Trophoblast cell (in vitro differentiated cells and primary cell): ENCODE measurements around the gene C3orf49.

Source experiments
- DNase-seq, 2 donors: peaks; one replicate each; pipeline ENCODE4 v3.0.0-alpha.2; 2016
- H2AFZ ChIP-seq: 2 replicates; pipeline ENCODE4 v1.6.1; 2013; ENCODE audit warnings: low read length, moderate library complexity, mild to moderate bottlenecking; ENCODE audit not compliant: insufficient read depth, poor library complexity
- H2AK5ac ChIP-seq: 2 replicates; pipeline ENCODE4 v1.6.1; 2013; ENCODE audit warnings: mild to moderate bottlenecking, low read length
- H2BK120ac ChIP-seq: 2 replicates; pipeline ENCODE4 v1.6.1; 2013; ENCODE audit warnings: low read length, mild to moderate bottlenecking, moderate library complexity; ENCODE audit not compliant: insufficient read depth, poor library complexity
- H2BK12ac ChIP-seq: 2 replicates; pipeline ENCODE4 v1.6.1; 2013; ENCODE audit warnings: mild to moderate bottlenecking, low read length, moderate library complexity
- H2BK5ac ChIP-seq: 2 replicates; pipeline ENCODE4 v1.6.1; 2013; ENCODE audit warnings: low read length, low read depth, moderate library complexity, mild to moderate bottlenecking; ENCODE audit not compliant: poor library complexity
- H3K14ac ChIP-seq: 2 replicates; pipeline ENCODE4 v1.6.1; 2013; ENCODE audit warnings: mild to moderate bottlenecking, low read length
- H3K18ac ChIP-seq: 2 replicates; pipeline ENCODE4 v1.6.1; 2013; ENCODE audit warnings: mild to moderate bottlenecking, low read length
- H3K23ac ChIP-seq: 2 replicates; pipeline ENCODE4 v1.6.1; 2013; ENCODE audit warnings: low read length
- H3K27ac ChIP-seq: 2 replicates; pipeline ENCODE4 v1.5.1; 2013; ENCODE audit warnings: low read depth, mild to moderate bottlenecking, inconsistent platforms, low read length, moderate library complexity
- H3K27me3 ChIP-seq: 2 replicates; pipeline ENCODE4 v1.6.1; 2013; ENCODE audit warnings: inconsistent platforms, mild to moderate bottlenecking, low read length, moderate library complexity; ENCODE audit not compliant: insufficient read depth
- H3K36me3 ChIP-seq, 2 experiments: 1 replicate in 1 of 2; 2 replicates in 1 of 2; pipeline ENCODE4 v1.6.1; 2013; ENCODE audit warnings: low read length in 2 of 2, mild to moderate bottlenecking in 2 of 2, moderate library complexity in 1 of 2; ENCODE audit not compliant: insufficient read depth in 2 of 2, control insufficient read depth in 1 of 2
- H3K4ac ChIP-seq: 2 replicates; pipeline ENCODE4 v1.6.1; 2013; ENCODE audit warnings: low read depth, mild to moderate bottlenecking, low read length, moderate library complexity
- H3K4me1 ChIP-seq, 2 experiments: 1 replicate in 1 of 2; 2 replicates in 1 of 2; pipeline ENCODE4 v1.6.1; 2013; ENCODE audit warnings: low read length in 2 of 2, mild to moderate bottlenecking in 2 of 2, moderate library complexity in 1 of 2; ENCODE audit not compliant: insufficient read depth in 2 of 2, control insufficient read depth in 1 of 2
- H3K4me2 ChIP-seq: 2 replicates; pipeline ENCODE4 v1.6.1; 2013; ENCODE audit warnings: inconsistent platforms, mild to moderate bottlenecking, low read length, moderate library complexity
- H3K4me3 ChIP-seq: 2 replicates; pipeline ENCODE4 v1.5.1; 2013; ENCODE audit warnings: mild to moderate bottlenecking, low read depth, low read length, inconsistent platforms
- H3K79me1 ChIP-seq: one replicate; pipeline ENCODE4 v1.6.1; 2013; ENCODE audit warnings: low read length
- H3K79me2 ChIP-seq: 2 replicates; pipeline ENCODE4 v1.6.1; 2013; ENCODE audit warnings: low read length, mild to moderate bottlenecking; ENCODE audit not compliant: control insufficient read depth, insufficient read depth, poor library complexity
- H3K9ac ChIP-seq: 2 replicates; pipeline ENCODE4 v1.6.1; 2013; ENCODE audit warnings: mild to moderate bottlenecking, low read length
- H3K9me3 ChIP-seq: 2 replicates; pipeline ENCODE4 v1.6.1; 2013; ENCODE audit warnings: low read depth, mild to moderate bottlenecking, control low read depth, inconsistent platforms, low read length; ENCODE audit not compliant: insufficient read depth
- H4K12ac ChIP-seq: 2 replicates; pipeline ENCODE4 v1.6.1; 2013; ENCODE audit warnings: low read depth, mild to moderate bottlenecking, low read length, moderate library complexity
- H4K8ac ChIP-seq: 2 replicates; pipeline ENCODE4 v1.6.1; 2013; ENCODE audit warnings: low read depth, mild to moderate bottlenecking, low read length, moderate library complexity
- H4K91ac ChIP-seq: one replicate; pipeline ENCODE4 v1.6.1; 2013; ENCODE audit warnings: low read depth, mild to moderate bottlenecking, low read length, moderate library complexity
- WGBS: extraction: QIAGEN DNeasy Blood & Tissue Kit; methylation state at CpG from one replicate; pipeline ENCODE4 v1.1.7; 2013; ENCODE audit warnings: missing lambda C conversion rate; ENCODE audit not compliant: insufficient read length, insufficient coverage; ENCODE audit errors: extremely low coverage; 5-methylcytosine and 5-hydroxymethylcytosine counted together

Gene C3orf49

DNA sequence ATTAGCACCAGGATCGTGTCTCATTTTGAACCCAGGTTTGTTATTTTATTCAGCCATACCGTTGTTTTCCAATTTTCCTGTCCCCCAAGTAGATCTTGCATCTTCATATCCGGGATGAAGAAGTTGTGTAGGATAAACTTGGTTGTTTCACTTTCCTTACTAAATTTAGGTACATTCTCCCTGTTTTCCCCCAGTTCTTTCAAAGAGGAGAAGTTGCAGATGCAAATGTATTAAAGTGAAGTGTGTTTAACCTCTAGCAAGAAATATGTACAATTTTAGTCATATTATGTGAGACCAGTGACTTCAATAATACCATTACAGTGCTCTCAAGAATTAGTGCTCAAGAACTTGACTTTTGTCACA, 45.8 kb downstream of the C3orf49 start:
- H3K18ac ChIP-seq = peak overlapping the region; percentile 85
- H3K4me3 ChIP-seq = peak overlapping the region; percentile 94
- H3K14ac ChIP-seq = no peak overlapping the region
- H3K9me3 ChIP-seq = no peaks in the 10 kb centered on the region
- peaks cover 5% of the 10 kb centered on the region in 2 experiments for H3K4me1 ChIP-seq
- H3K27ac ChIP-seq = no peak overlapping the region
- DNase-seq = no peak
- H2BK12ac ChIP-seq = no peak overlapping the region
- H3K27me3 ChIP-seq = no peaks in the 10 kb centered on the region
- no CpG with 5 or more reads among the region's 3 CpGs for WGBS
- peaks cover 13% of the 10 kb centered on the region for H3K79me1 ChIP-seq
- H4K12ac ChIP-seq = no peak overlapping the region
- H2AK5ac ChIP-seq = no peak overlapping the region
- H2AFZ ChIP-seq = no peak overlapping the region
- peaks cover 18% of the 10 kb centered on the region for H3K79me2 ChIP-seq
- no peak overlapping the region for H4K8ac ChIP-seq
- peaks cover 1 to 2% of the 10 kb centered on the region in 2 experiments for H3K36me3 ChIP-seq
- H3K9ac ChIP-seq = no peak overlapping the region
- peak overlapping the region; percentile 84 for H3K4me2 ChIP-seq
- H4K91ac ChIP-seq = no peak overlapping the region
- no peak overlapping the region for H3K23ac ChIP-seq
- no peak overlapping the region for H2BK5ac ChIP-seq
- no peak overlapping the region for H2BK120ac ChIP-seq
- H3K4ac ChIP-seq = peak overlapping the region; percentile 92

GRCh38 chr3:63867225-63867624, 48.1 kb downstream of the C3orf49 start:
- no CpG with 5 or more reads among the region's 1 CpG for WGBS
- H2BK120ac ChIP-seq = no peak overlapping the region
- H3K14ac ChIP-seq = no peak overlapping the region

GRCh38 chr3:63869940-63870614, 51.0 kb downstream of the C3orf49 start:
- Histone ChIP-seq H2BK5ac (no peak overlapping the region), H3K14ac (no peak overlapping the region), H2AK5ac (no peak overlapping the region), H3K27ac (no peak overlapping the region), H2BK12ac (no peak overlapping the region), H2BK120ac (no peak overlapping the region), H2AFZ (no peak overlapping the region), H3K4ac (no peak overlapping the region), H3K18ac (no peak overlapping the region), H3K27me3 (no peaks in the 10 kb centered on the region), H3K9me3 (no peaks in the 10 kb centered on the region), H4K91ac (no peak overlapping the region), H4K12ac (no peak overlapping the region), H3K79me1 (no peaks in the 10 kb centered on the region), H3K4me3 (no peak overlapping the region), H3K4me2 (no peak overlapping the region), H3K23ac (no peak overlapping the region), H4K8ac (no peak overlapping the region), H3K79me2 (peaks cover 2% of the 10 kb centered on the region), H3K4me1 (peaks cover 2 to 4% of the 10 kb centered on the region in 2 experiments), H3K36me3 (peaks cover 1 to 2% of the 10 kb centered on the region in 2 experiments), H3K9ac (no peak overlapping the region)
- DNase-seq = no peak
- WGBS = no CpG with 5 or more reads among the region's 3 CpGs

More at GRCh38 chr3:63867225-63867624, 48.1 kb downstream of the C3orf49 start:
- Histone ChIP-seq H4K12ac (no peak overlapping the region), H3K27ac (no peak overlapping the region), H3K79me1 (peaks cover 13% of the 10 kb centered on the region), H3K36me3 (peaks cover 1 to 2% of the 10 kb centered on the region in 2 experiments), H3K4ac (no peak overlapping the region), H2AK5ac (no peak overlapping the region), H2AFZ (no peak overlapping the region), H3K9ac (no peak overlapping the region), H3K9me3 (no peaks in the 10 kb centered on the region), H4K8ac (no peak overlapping the region), H3K4me1 (peaks cover 5 to 6% of the 10 kb centered on the region in 2 experiments), H2BK5ac (no peak overlapping the region), H2BK12ac (no peak overlapping the region), H3K27me3 (no peaks in the 10 kb centered on the region), H4K91ac (no peak overlapping the region), H3K79me2 (peaks cover 18% of the 10 kb centered on the region), H3K4me3 (no peak overlapping the region), H3K18ac (no peak overlapping the region), H3K23ac (no peak overlapping the region), H3K4me2 (no peak overlapping the region)
- no peak for DNase-seq

- H4K91ac ChIP-seq = no peak overlapping the region
- H3K9me3 ChIP-seq = no peaks in the 10 kb centered on the region
- H2BK5ac ChIP-seq = no peak overlapping the region
- no peak overlapping the region for H3K4ac ChIP-seq
- H4K8ac ChIP-seq = no peak overlapping the region
- H2AFZ ChIP-seq = no peak overlapping the region
- no peak overlapping the region for H3K4me3 ChIP-seq
- no peak overlapping the region for H3K14ac ChIP-seq
- peaks cover 1 to 2% of the 10 kb centered on the region in 2 experiments for H3K36me3 ChIP-seq
- no peaks in the 10 kb centered on the region for H3K27me3 ChIP-seq
- H3K4me1 ChIP-seq = peaks cover 2 to 4% of the 10 kb centered on the region in 2 experiments
- H3K4me2 ChIP-seq = no peak overlapping the region
- no peak overlapping the region for H2BK120ac ChIP-seq
- no peak overlapping the region for H3K18ac ChIP-seq
- no peak overlapping the region for H2AK5ac ChIP-seq
- H3K79me1 ChIP-seq = no peaks in the 10 kb centered on the region
- no peak overlapping the region for H3K9ac ChIP-seq
- H3K79me2 ChIP-seq = peaks cover 4% of the 10 kb centered on the region
- no peak overlapping the region for H2BK12ac ChIP-seq
- H3K23ac ChIP-seq = no peak overlapping the region
- whole genome bisulfite sequencing = no CpG with 5 or more reads among the region's 2 CpGs
- no peak overlapping the region for H4K12ac ChIP-seq
- H3K27ac ChIP-seq = no peak overlapping the region
- no peak for DNase-seq
Observed at GRCh38 chr3:63870615-63871005, 51.5 kb downstream of the C3orf49 start.
